HG03571 (cell line): ENCODE results near the gene DRAXIN.

Experiments used
- ATAC-seq: cut with Tn5 transposase; IDR thresholded peaks from one replicate; pipeline ENCODE4 v1.9.1; 2021; ENCODE audit not compliant: unreplicated experiment

The DRAXIN gene

DNA sequence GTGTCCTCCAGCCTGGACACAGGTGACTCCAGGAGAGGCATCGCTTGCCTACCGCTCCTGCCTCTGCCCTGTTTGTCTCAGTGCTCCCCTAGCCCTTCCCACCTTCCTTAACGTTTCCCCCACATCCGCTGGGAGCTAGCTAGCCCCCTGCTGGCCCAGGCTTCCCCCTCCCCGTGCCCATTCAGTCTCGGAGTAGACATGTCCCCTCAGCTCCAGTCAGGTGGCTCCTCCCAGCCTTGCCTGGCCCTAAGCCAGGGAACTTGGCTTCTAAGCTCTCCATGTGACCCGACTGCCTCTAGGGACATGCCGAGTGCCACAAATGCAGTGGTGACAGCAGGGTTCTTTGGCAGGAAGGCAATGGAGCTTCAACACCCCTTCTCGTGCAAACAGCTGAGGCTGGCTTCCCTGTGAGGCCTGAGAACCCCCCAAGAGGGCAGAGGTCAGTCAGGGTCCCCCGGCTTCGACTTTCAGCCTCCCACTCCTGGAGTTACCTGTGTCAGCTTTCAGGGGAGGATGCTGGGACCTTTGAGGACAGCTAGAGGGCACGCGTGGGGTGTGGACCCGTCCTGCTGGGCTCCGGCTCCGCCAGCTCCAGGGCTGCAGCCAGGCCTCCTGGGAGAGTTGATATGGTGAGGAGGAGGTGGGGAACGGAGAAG, 16.2 kb downstream of the DRAXIN start:
- ATAC-seq = no peak

DNA sequence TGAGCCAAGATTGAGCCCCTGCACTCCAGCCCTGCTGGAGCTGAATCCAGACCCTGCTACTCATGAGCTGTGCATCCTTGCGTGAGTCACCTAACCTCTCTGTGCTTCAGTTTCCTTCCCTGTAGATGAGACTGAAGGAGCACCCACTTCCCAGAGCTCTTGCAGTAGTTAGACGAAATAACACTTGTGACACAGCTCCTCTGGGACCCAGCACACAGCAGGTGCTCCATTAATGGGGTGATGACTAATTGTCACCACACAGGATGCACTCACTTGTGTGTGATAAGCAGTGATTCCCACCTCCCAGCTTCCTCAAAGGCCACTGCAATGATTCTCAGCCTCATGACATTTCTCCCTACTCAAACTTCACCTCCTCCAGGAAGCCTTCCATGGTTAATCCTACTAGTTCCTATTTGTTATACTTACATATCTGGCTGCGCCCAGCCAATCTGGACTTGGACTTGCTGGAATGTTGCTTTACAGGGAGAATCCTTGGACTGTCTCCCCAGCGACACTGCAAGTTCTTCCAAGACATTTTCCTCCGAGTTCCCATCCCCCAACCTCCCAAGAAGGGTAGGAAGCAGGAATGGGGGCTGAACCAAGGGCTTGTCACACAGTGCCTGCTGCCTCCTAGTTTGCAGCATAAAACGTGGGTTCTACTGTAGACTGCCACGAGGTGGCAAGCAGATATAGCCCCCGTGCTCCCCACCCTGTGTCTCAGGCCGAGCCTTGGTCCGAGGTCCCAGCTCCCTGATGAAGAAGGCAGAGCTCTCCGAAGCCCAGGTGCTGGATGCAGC, 17.2 kb downstream of the DRAXIN start:
- no peak for ATAC-seq

DNA sequence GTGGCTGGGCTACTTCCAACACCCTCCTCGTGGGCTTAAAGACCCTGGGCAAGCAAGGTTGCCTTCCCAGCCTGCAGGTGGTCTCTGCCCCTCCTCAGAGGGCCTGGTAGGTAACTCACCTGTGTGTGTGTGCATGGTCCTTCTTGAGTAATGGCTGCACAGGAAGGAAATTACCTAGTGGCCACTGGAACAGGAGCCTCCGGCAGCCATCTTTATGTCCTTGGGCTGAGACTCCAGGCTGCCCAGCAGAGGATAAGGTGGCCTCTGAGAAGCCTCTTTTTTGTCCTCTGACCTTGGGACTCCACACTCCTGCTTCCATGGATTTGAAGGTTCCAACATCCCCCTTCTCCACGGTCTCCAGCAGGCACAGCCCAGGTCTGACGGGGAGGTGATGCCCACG, 20.0 kb downstream of the DRAXIN start:
- no peak for ATAC-seq

- ATAC-seq = no peak
Observed at GRCh38 chr1:11712285-11712684, 20.8 kb downstream of the DRAXIN start.

DNA sequence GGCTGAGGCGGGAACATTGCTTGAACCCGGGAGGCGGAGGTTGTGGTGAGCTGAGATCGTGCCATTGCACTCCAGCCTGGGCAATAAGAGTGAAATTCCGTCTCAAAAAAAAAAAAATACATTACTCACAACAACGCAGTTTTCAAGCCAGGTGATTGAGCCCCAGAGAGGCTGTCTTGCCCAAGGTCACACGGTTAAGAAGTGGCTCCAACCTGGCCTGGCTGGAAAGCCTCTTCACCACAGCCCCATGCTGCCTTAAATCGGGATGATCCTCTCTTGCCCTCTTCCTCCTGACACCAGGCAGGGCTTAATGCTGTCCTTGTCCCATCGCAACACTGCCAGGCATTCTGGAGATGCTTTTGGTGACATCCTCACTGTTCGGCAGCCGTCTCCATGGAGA, 21.6 kb downstream of the DRAXIN start:
- no peak for ATAC-seq

DNA sequence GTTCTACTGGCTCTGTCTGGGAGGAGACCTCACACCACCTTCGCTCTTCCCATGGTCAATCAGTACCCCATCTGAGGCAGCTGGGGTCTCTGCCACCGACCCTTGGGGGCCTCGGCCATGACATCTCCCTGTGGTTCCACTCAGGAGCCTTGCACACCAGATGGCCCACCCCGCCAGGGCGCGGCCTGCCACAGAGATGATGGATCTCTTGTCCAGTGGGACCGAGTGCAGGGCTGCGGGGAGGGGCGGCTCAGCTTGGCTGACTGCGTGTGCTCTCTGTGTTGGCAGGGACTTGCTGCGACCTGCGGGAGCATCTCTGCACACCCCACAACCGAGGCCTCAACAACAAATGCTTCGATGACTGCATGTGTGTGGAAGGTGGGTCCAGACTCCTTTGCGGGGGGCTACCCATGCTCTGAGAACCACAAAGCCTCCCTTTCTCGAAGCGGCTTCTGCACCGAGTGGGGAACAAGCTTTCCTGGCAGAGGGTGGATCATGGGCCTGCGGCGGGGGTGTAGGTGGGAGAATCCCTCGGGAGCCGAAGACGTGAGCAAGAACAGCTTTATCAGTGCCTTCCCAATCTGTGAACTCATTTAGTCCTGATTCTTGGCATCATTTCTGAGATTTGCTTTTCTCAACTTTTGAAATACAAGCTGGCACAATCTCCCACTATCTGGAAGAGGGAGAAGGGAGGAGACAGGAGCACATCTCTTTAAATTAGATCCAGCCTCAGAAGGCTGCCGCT, 23.5 kb downstream of the DRAXIN start:
- no peak for ATAC-seq

GRCh38 chr1:11719313-11720032, 28.0 kb downstream of the DRAXIN start:
- no peak for ATAC-seq

GRCh38 chr1:11720033-11720376, 28.5 kb downstream of the DRAXIN start:
- ATAC-seq = no peak

GRCh38 chr1:11720525-11720924, 29.0 kb downstream of the DRAXIN start:
- ATAC-seq = no peak

GRCh38 chr1:11721311-11721710, 29.8 kb downstream of the DRAXIN start:
- ATAC-seq = no peak

GRCh38 chr1:11722538-11722937, 31.0 kb downstream of the DRAXIN start:
- no peak for ATAC-seq

- ATAC-seq = no peak
Observed at GRCh38 chr1:11725616-11726015, 34.1 kb downstream of the DRAXIN start.

DNA sequence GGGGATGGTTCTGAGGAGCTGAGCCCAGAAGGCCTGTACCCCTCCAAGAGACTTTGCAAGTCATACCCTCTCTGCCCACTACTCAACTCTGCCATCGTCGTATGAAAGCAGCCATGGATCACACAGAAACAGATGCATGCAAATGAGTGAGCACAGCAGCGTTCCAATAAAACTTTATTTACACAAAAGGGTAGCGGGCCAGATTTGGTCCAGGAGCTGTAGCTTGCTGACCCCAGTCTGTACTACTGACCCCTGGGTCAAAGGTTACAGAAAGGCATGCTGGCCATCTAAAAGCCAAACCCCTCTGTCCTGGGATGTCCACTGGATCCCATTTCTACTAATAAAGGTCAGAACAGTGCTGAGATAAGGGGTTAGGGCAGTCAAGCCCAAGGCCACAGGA, 35.6 kb downstream of the DRAXIN start:
- no peak for ATAC-seq

- ATAC-seq = no peak
Observed at GRCh38 chr1:11728126-11728806, 36.8 kb downstream of the DRAXIN start.

- ATAC-seq = no peak
Observed at GRCh38 chr1:11729155-11729497, 37.6 kb downstream of the DRAXIN start.

DNA sequence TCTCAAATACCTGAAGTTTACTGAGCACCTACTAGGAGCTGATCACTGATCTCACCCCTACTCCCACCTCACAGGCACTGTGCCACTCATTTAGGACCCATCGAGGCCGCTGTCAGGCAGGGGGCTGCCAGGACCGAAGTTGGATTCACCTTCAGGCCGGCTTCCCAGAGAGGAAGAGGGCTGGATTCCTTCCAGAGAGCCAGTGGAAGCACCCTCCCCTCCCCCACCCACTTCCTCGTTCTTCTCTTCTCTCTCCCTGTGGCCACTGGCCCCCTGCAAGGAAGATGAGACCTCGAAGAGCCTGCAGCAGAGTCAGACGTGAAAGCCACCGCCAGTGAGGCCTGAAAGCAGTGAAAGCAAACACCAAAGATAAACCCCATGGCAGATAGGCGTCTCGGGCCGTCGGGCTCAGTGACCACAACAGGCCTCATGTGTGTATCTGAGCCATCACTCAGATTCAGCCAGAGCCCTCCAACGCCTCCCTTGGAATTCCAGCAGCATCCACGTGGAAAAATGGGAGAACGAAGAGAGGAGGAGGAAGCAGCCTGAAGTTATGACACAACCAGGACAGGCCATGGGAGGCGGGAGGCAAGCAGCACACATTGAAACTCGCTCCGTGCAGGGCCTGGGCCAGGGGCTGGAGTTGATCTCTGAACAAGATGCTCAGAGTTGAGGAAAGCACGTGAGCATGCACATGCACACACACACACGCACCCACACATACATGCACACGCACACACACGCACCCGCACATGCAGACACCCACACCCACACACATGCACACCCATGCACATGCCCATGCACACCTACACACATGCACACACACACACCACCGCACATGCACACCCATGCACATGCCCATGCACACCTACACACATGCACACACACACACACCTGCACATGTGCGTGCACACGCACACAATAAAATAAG, 38.3 kb downstream of the DRAXIN start:
- ATAC-seq = no peak

DNA sequence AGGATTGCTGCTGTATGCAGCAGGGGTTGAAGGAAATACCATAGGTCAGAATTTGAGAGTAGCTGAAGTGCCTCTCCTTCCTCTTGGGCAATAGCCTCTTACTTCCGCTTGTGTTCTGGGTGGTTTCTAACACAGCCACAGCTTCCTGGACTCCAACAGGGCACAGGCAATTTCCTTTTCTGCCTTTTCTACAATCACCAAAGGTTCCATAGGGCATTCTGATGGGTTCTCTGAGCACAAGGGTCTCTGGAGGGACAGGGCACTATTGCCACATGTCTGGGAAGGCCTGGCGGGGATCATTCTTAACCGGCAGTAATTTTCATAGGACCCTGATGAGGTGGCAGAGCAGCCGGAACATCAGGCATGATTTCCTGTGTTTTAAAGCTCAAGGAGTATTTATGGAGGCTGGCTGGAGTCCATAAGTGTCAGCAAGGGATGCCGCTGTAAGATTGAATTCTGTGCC, 39.0 kb downstream of the DRAXIN start:
- peak; percentile 51 for ATAC-seq

GRCh38 chr1:11731691-11732283, 40.3 kb downstream of the DRAXIN start:
- ATAC-seq = no peak

GRCh38 chr1:11733306-11733705, 41.8 kb downstream of the DRAXIN start:
- no peak for ATAC-seq

DNA sequence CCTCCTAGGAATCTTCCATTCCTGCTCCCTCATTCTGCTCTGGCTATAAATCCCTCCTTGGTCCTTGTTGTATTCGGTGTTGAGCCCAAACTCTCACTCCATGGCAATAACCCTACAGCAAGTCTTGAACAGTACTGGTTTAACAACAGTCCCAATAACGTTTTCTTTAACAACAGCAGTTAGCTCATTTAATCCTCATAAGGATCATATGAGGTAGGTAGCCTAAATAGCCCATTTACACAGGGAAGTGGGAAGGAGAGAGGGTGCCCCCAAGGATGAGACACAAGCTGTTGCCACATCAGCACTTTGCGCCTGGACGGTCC, 44.0 kb downstream of the DRAXIN start:
- ATAC-seq = no peak
